Activated CD4-positive, alpha-beta T cell treated with anti-CD3 and anti-CD28 coated beads, Interleukin-2, Interleukin-6, amounts not matched to agents 100 ng/mL and 50 ng/mL, durations not matched to agents 16 hours and 8 hours (primary cell): ENCODE measurements around the gene FXR1.
"Not testable (repeated sequence)": the region's sequence is repeated elsewhere in the genome, so short reads cannot be mapped to it uniquely, and the experiment has no call there.

Experiments used
- DNase-seq: peaks from one replicate; pipeline ENCODE4 v3.0.0-alpha.2; 2020

FXR1 gene

DNA sequence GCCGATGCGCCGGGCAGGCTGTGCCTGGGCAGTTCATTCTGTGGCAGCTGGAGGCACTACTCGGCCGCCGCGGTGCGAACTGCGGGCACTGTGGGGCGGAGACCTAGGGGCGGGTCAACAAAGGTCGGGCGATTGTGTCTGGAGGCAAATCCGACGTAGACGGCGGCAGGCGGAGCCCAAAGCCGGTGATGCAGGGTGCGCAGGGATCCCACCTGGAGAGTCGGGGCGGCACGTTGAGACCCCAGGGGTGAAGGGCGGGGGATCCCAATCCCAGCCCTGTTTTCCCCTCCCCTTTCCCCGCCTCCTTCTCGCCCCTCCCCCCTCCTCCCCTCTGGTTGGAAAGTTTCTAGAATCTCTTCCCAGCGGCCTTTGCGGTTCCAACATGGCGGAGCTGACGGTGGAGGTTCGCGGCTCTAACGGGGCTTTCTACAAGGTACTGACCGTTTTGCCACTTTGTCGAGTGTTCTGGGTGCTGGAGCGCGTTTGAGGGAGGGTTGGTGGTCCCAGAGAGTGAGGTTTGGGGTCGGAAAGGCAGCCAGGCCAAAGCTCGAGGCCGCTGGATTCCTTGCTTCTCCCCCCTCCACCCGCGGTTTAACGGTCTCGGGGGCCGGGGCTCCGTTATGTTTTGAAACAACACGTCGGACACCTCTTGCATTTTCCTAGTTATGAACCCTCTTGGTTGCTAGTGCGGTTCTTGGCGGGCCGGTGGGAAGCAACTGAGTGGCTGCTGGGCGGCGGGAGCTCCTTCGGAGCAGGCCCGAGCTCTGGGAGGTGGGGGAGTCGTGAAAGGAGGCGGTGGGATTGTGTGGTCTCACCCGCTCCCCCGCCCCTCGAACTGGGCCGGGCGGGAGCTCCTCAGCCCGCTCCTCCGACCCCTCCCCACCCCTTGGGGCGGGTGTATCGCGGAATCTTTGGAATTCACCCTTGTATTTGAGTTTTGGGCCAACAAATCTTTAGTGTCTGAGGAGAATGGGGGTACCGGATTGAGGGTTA, at the start of gene FXR1:
Gene FXR1, plus strand, starts transcription at position 367 of the 993 bp plus-strand sequence. Its CDS starts 16 bp downstream, at position 383.
- peak; percentile 94 for DNase-seq

DNA sequence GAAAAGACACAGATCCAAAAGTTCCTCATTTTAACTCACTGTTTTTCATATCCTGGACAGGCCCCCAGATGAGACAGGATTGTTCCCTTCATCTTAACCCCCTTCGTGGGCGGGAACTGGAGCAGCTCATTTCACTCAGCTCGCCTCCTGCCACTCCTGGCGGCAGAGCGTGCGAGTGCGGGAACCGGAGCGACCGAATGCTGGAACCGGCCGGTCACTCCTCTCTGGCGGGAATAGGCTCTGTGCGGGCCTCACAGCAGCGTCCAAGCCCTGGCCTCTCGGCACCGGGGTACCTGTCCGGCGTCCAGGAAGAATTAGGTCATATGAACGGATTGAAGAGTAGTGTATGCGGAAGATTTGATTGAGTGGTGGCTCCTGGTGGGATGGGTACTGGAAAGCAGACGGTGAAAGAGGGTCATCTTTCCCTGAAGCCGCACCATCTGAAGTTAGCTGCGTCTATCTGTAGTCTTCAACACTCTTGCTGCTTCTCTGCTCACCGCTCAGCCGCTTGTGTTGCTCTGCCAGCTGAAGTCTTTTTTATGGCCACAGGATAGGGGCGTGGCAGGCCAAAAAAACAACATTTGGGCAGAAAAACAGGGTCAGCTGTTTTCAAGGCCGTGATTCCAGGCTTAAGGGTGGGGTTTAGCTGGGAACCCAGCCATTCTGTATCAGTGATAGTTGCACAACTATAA, 42.3 kb upstream of the FXR1 start:
- DNase-seq, result no peak

- no peak for DNase-seq
Observed at GRCh38 chr3:180871901-180872300, 40.6 kb upstream of the FXR1 start.

GRCh38 chr3:180872430-180872829, 40.0 kb upstream of the FXR1 start:
- DNase-seq, result not testable (repeated sequence)

DNA sequence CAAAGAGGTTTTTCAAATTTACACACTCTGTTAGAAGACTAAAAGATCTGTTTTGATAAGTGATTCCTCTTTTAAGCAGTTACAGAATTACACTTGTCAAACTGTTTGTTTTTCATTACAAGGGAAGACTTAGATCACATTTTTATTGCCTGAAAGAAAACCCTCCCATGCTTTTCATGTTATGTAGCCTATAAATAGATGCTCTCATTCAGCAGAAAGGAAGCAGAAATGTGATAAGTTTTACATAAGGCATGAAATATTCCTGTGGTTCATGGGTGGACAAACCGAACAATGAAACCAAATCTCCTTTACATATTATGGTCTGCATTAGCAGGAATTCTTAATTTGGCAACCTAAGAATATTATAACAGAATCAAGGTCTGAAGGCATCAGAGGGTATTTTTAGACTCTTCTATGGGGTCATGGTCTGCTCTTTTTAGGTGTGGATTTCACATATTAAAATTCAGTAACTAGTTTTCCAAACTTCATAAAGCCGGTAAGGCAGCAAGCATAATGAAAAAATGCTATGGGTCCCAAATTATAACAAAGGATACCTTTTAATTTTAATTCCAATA, 37.3 kb upstream of the FXR1 start:
- no peak for DNase-seq

DNA sequence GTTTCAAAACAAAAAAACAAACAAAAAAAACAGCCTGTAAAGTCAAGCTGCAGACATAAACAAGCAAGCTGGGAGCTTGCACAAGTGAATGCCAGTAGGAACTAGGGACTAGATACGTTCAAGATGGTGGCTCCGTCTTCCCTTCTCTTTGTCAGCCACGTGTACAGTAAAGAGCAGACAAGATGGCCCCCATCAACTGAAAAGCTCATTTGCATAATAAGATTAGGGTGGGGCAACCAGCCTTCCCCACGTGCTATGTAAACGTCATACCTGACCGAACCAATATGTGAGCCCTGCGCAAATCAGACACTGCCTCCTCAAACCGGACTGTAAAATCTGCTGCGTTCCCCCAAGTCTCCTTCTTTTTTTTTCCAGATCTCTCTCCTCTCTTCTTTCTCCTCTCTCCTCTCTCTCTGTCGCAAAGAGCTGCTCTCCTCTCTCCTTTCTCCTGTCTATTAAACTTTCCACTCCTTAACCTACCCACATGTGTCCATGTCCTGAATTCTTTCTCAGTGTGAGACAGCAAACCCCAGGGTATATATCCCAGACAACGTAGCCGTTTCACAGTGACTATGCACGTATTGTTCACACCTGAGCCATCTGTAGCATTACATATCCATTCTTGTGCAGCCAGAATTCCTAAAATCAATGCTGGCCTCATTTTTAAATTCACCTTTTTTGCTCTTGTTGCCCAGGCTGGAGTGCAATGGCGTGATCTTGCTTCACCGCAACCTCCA, 31.2 kb upstream of the FXR1 start:
- no peak for DNase-seq

DNA sequence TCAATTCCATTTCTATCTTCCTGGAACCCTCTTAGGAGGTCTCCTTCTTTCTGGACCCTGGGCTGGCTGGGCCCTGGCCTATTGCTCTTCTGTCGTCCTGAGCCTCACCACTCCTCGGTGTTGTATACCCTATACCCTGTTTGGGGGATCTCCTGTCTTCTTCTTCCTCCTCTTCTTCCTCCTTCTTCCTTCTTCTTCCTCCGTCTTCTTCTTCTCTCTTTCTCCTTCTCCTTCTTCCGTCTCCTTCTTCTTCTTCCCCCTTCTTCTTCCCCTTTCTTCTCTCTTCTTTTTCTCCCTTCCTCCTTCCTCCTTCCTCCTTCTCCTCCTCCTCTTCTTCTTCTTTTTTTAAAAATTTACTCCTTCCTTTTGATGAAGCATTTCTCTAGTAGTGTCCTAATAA, 30.4 kb upstream of the FXR1 start:
- DNase-seq, result no peak

DNA sequence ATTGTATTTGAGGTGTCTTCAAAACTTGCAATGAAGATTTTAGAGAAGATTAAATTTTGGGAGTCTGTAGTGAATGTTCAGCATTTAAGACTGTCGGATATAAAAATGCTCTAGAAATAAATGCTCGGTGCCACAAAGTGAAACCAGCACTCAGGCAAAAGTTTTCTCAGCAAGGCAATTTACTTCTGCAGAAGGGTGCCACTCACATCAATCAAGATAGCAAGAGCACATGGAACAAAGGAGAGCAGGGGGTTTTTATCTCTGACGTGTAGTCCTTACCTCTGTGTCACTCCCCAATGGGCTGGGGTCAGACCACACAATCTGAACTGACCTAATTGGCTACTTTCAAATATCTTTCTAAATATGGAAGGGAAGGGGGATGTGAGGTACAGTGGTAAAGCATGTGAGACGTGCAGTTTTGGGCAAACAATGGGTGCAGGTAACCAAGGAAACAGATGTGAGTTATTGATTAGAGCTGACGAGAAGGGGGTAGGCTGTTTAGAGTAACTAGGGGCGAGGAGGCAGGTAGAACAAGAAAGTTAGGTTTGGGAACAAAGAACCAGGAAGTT, 23.4 kb upstream of the FXR1 start:
- DNase-seq, result no peak

DNA sequence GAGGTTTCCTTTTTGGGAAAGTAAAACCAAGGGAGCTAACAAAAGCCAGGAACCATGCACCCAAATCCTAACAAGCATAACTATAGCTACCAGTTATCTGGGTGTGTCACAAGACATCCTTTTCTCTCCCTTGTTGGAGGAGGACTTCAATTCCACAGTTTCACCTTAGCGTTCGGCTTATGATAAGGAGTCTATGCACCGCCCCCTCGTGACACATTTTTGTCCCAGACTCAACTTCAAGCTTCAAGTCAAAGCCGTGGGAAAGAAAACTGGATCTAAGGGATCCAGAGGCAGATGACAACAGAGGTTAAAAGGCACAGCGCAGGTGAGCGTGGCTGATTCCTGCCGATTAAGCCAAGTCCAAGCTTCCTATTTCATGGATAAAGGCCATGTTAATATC, 13.9 kb upstream of the FXR1 start:
- DNase-seq, result no peak

GRCh38 chr3:180909369-180910127, 2.9 kb upstream of the FXR1 start:
- no peak for DNase-seq

- no peak for DNase-seq
Observed at GRCh38 chr3:180910823-180911222, 1.6 kb upstream of the FXR1 start.

GRCh38 chr3:180911876-180912303, 580 bp upstream of the FXR1 start:
- no peak for DNase-seq

DNA sequence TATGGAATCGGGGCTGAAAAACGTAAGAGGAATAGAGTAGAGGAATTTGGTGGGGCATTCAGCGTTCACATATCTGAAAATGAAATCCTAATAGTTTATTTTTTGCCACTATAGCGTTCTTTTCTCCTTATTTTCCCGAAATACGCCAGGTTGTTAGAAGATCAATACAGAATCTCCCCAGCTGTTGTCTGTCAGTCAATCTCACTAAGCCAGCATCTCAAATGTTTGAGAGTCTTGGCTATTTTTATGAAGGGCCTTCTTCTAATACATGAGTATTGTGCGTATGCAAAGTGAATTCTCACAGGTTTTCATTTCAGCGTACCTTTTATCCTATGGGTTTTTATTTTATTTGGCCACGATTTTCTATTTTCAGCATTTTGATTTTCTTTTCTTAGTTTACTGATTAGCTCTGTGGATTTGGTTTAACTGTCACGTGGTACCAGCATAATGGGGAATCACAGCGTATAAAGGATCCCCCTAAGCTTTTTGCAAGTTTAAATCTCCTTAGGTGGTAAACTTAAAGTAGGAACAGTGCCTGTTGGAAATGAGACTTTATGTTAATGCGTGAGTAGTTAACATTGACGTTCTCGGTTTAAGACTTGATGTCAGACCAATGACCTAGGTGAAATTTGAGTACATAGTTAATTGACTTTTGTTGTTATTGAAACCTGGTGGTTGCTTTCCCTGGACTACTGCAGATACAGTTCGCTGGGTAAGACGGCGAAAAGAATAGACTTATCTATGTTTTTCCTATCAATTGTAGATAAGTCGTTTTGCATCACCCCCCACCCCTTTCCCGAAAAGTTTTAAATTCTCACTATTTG, 1.3 kb downstream of the FXR1 start:
- no peak for DNase-seq

DNA sequence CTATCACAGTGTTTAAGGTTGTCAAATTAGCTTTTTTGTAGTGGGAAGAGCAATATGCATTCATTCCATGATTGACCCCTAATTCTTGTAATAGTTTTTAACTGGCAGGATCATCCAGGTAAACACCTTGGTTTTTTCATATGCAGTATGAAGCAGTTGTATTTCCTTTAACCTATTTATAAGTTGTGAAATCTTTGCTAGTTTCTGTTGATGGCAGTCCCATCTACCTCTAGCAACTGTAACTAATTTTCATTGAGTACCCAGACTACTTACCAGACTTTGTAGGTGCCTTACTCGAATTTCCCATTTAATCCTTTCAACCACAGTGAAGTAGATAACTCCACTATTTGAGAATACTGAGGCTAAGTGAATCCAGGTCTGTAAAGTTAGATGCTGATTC, 6.1 kb downstream of the FXR1 start:
- no peak for DNase-seq

GRCh38 chr3:180922242-180922641, 9.8 kb downstream of the FXR1 start:
- no peak for DNase-seq

DNA sequence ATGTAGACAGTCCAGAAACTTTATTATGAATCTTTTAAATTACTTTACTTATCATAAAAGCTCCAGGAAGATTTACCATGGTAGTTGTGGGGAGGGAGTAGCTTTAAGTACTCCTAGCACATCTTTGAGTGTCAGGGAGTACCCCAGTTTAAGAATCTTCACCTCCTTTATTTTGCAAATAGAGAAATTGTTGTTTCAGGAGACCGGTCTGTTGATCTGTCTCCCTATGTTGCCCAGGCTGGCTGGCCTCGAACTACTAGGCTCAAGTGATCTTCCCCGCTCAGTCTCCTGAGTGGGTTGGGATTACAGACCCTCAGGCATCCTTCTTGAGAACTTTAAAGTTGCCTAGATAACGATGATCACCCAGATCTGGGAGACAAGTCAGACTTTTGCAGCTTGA, 11.1 kb downstream of the FXR1 start:
- DNase-seq, result no peak

DNA sequence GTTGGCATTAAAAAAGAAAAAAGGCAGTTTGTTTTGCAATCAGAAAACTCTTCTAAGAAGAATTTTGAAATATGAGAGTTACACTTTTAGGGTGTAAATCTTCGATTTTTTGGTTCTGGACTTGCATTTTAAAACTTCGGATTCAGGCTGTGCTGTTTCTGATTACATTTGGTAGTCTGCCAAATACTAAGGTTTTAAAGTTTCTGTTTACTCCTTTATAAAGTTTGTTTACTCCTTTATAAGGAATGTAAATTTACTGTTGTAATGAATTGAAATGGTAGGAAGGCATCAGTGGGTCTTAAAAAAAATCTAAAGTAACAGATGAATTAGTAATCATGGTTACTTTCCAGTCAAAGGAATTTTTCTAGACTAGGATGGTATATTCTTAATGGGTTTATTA, 14.1 kb downstream of the FXR1 start:
- DNase-seq, result no peak

DNA sequence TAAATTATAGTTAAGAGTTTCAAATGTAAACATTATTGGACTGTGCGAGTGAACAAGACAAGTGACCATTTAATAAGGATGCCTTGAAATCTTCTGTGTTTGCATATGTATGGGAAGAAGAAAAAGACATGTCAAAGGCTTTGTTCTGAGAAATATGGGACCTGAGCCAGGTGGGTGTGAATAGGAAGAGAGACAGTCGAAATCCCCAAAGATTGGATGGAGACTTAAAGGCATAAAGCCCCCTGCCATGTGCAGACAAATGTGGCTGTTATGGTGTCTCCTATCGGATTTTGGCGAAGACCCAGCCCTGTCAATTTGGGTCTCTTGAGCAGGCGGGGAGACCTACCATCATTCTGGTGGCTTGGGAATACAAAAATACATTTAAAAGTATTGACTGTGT, 16.9 kb downstream of the FXR1 start:
- DNase-seq, result no peak

GRCh38 chr3:180930526-180930925, 18.1 kb downstream of the FXR1 start:
- DNase-seq, result no peak

DNA sequence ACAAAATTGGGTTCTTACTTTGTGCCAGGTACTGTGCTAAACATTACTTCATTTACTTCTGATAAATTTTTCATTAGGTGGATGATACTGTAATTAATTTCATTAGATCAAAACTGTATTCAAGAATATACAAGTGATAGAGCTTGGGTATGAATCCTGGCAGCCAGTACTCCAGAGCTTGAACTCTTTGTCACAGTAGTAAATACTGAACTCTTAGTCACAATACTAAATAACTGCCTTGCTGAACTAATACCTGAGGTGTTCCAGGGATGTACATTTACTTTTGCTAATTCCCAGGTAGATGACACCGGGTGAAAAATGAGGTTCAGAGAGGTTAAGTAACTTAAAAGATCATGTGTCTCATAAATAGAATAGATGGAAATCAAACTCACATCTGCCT, 20.3 kb downstream of the FXR1 start:
- DNase-seq, result no peak

GRCh38 chr3:180934638-180935037, 22.2 kb downstream of the FXR1 start:
- DNase-seq, result no peak
